Central memory CD8-positive, alpha-beta T cell (primary cell): ENCODE measurements around the gene S100A11.
A peak's percentile ranks its signal among the peaks of the same experiment; 100 is the strongest.

Experiments
- ATAC-seq: fragments of 150-1000 bp; cut with Tn5 transposase; replicated peaks from 2 replicates; pipeline ENCODE4 v1.10.0; 2022; ENCODE audit warnings: mild to moderate bottlenecking, moderate FRiP score, moderate number of reproducible peaks; ENCODE audit not compliant: poor library complexity, severe bottlenecking; ENCODE audit errors: extremely low read depth
- DNase-seq, 2 donors: peaks; one replicate each; pipeline ENCODE4 v3.0.0; 2021; ENCODE audit warnings: low spot score in 2 of 2
- H3K27ac Mint-ChIP-seq: one replicate; pipeline ENCODE4 v1.8.0; 2022; ENCODE audit warnings: low read depth, mild to moderate bottlenecking, moderate library complexity, mixed read lengths
- H3K27me3 Mint-ChIP-seq: one replicate; pipeline ENCODE4 v1.8.0; 2022; ENCODE audit warnings: mixed read lengths
- H3K36me3 Mint-ChIP-seq: one replicate; pipeline ENCODE4 v1.8.0; 2022; ENCODE audit warnings: mild to moderate bottlenecking, moderate library complexity, mixed read lengths; ENCODE audit not compliant: insufficient read depth
- H3K4me1 Mint-ChIP-seq: one replicate; pipeline ENCODE4 v1.8.0; 2022; ENCODE audit warnings: mixed read lengths
- H3K4me3 Mint-ChIP-seq: one replicate; pipeline ENCODE4 v1.8.0; 2022; ENCODE audit warnings: mild to moderate bottlenecking, moderate library complexity, mixed read lengths
- H3K9me3 Mint-ChIP-seq: one replicate; pipeline ENCODE4 v1.8.0; 2022; ENCODE audit warnings: mixed read lengths

Gene S100A11

GRCh38 chr1:152013664-152014237 lies 23.1 kb downstream of the S100A11 start:
- DNase-seq (no peak), ATAC-seq (no peak)
- H3K4me1 Mint-ChIP-seq = peaks cover 5% of the 10 kb centered on the region
- H3K9me3 Mint-ChIP-seq = no peaks in the 10 kb centered on the region
- peaks cover 61% of the 10 kb centered on the region for H3K27me3 Mint-ChIP-seq
- no peak overlapping the region for H3K4me3 Mint-ChIP-seq
- no peak overlapping the region for H3K27ac Mint-ChIP-seq
- H3K36me3 Mint-ChIP-seq = no peaks in the 10 kb centered on the region

DNA sequence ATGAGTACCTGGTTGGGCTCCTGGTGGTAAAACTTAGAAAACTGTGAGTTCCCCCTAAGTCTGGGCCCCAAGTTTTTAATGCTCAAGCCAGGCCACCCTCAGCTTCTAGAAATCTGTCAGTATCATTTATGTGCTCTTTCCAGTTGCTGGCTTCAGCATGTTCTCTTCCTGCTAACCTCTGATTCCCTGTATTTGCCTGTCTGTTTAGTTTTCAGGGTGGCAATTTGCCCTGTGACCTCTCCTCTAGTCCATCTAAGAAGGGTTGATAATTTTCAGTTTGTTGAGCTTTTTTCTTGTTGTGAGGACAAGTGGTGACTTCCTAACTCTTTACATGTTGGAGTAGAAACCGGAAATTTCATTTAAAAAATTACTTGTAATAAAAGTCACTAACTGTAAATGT lies 27.1 kb downstream of the S100A11 start:
- ATAC-seq (no peak), DNase-seq (no peak)
- no peak overlapping the region for H3K27ac Mint-ChIP-seq
- H3K4me3 Mint-ChIP-seq = no peak overlapping the region
- peaks cover 40% of the 10 kb centered on the region for H3K27me3 Mint-ChIP-seq
- H3K4me1 Mint-ChIP-seq = peaks cover 5% of the 10 kb centered on the region
- no peaks in the 10 kb centered on the region for H3K36me3 Mint-ChIP-seq
- no peaks in the 10 kb centered on the region for H3K9me3 Mint-ChIP-seq

- no peak for ATAC-seq
- H3K27ac Mint-ChIP-seq = no peak overlapping the region
Measured at GRCh38 chr1:152007047-152007446, 29.8 kb downstream of the S100A11 start.

DNA sequence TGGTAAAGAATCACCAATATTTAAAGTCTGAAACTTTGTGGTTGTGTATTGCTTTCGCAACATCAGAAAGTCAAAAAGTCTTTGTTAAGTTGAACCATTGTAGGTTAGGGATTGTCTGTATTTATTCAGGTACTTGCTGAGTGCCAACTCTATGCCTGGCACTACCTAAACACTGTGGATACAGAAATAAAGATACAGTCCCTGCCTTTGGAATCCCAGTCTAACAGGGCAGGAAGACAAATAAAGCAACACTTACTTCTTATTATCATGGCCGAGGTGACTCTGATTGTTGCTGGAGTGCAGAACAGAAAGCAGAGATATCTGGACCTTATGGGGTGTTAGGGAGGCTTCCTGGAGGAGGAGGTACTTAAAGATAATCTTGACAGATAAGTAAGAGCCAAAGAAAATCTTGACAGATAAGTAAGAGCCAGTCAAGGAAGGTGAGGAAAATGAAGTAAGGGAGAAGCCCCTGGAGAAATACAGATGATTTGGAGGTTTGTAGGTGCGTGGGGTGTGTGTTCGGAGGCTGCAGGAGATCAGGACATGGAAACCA lies 31.4 kb downstream of the S100A11 start:
- Mint-ChIP-seq H3K36me3 (no peaks in the 10 kb centered on the region), H3K4me3 (no peak overlapping the region), H3K4me1 (no peaks in the 10 kb centered on the region), H3K27me3 (peaks cover 19% of the 10 kb centered on the region), H3K9me3 (no peaks in the 10 kb centered on the region), H3K27ac (no peak overlapping the region)
- DNase-seq = no peak
- no peak for ATAC-seq

More at GRCh38 chr1:152007047-152007446, 29.8 kb downstream of the S100A11 start:
- no peaks in the 10 kb centered on the region for H3K9me3 Mint-ChIP-seq
- no peak for DNase-seq
- no peaks in the 10 kb centered on the region for H3K36me3 Mint-ChIP-seq
- H3K27me3 Mint-ChIP-seq = peaks cover 19% of the 10 kb centered on the region
- no peaks in the 10 kb centered on the region for H3K4me1 Mint-ChIP-seq
- no peak overlapping the region for H3K4me3 Mint-ChIP-seq

DNA sequence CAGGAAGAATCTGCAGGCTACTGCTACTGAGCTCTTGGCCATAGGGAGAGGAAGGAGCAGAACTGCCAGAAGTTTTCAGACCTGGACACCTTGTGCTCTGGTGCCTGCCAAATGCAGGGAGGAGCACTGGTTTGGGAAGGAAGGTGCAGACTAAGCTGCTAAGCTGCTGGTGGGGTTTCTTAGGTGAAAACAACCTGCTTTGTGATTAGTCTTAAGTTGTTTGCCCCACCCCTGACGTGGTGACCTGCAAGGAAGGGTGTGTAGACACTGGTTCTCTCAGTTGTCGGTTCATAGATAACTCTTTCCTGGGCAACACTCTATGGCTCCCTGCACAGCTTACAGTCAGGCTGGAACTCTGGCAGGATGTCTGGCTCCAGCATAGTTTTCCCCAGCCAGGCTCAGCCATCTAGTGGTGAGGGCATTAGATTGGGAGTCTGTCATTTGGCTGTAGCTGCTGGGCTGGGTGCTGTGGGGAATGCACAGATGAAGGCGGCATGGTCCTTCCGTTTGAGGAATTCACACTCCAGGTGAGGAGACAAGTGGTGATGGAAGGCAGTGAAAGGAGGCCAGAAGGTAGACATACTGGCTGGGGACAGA lies 32.9 kb downstream of the S100A11 start:
- Mint-ChIP-seq H3K27me3 (peaks cover 10% of the 10 kb centered on the region), H3K4me3 (no peak overlapping the region), H3K9me3 (no peaks in the 10 kb centered on the region), H3K4me1 (no peaks in the 10 kb centered on the region), H3K36me3 (no peaks in the 10 kb centered on the region), H3K27ac (no peak overlapping the region)
- DNase-seq (no peak), ATAC-seq (no peak)

DNA sequence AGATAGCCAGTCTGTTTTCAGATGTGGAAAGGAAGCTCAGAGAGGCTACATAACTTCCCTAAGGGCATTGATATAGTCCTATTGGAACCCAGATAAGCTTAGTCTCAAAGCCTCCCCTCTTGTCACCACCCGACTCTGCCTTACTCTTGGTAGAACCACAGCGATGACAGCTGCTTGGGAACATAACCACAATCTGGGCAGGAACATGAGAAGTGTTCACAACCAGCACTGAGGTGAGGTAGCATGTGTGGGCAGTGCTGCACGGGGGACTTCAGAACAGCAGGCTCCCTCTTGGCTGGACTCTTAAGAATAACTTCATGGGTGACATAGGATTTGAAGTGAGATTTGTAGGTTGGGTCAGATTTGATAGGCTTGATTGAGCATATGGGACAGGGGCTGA lies 33.8 kb downstream of the S100A11 start:
- ATAC-seq (no peak), DNase-seq (no peak)
- Mint-ChIP-seq H3K9me3 (no peaks in the 10 kb centered on the region), H3K27ac (no peak overlapping the region), H3K4me3 (no peak overlapping the region), H3K4me1 (no peaks in the 10 kb centered on the region), H3K27me3 (peaks cover under 1% of the 10 kb centered on the region), H3K36me3 (no peaks in the 10 kb centered on the region)

GRCh38 chr1:152001631-152002584 lies 34.9 kb downstream of the S100A11 start:
- Mint-ChIP-seq H3K4me3 (no peak overlapping the region), H3K27me3 (no peaks in the 10 kb centered on the region), H3K4me1 (no peaks in the 10 kb centered on the region), H3K36me3 (no peaks in the 10 kb centered on the region), H3K27ac (no peak overlapping the region), H3K9me3 (no peaks in the 10 kb centered on the region)
- DNase-seq (peak; percentile 64 to 69), ATAC-seq (peak; percentile 65)

GRCh38 chr1:152000964-152001630 lies 35.7 kb downstream of the S100A11 start:
- Mint-ChIP-seq H3K9me3 (no peaks in the 10 kb centered on the region), H3K4me3 (no peak overlapping the region), H3K27me3 (no peaks in the 10 kb centered on the region), H3K27ac (no peak overlapping the region), H3K4me1 (no peaks in the 10 kb centered on the region), H3K36me3 (no peaks in the 10 kb centered on the region)
- DNase-seq (no peak), ATAC-seq (no peak)

- no peak overlapping the region for H3K4me3 Mint-ChIP-seq
- no peaks in the 10 kb centered on the region for H3K9me3 Mint-ChIP-seq
- no peak overlapping the region for H3K27ac Mint-ChIP-seq
- ATAC-seq (no peak), DNase-seq (no peak)
- peaks cover 6% of the 10 kb centered on the region for H3K36me3 Mint-ChIP-seq
- no peaks in the 10 kb centered on the region for H3K27me3 Mint-ChIP-seq
- peaks cover 12% of the 10 kb centered on the region for H3K4me1 Mint-ChIP-seq
Measured at GRCh38 chr1:151998611-151999362, 38.0 kb downstream of the S100A11 start.

- peaks cover 22% of the 10 kb centered on the region for H3K4me1 Mint-ChIP-seq
- no peaks in the 10 kb centered on the region for H3K27me3 Mint-ChIP-seq
- H3K36me3 Mint-ChIP-seq = peaks cover 14% of the 10 kb centered on the region
- DNase-seq (no peak), ATAC-seq (no peak)
- no peak overlapping the region for H3K4me3 Mint-ChIP-seq
- H3K27ac Mint-ChIP-seq = no peak overlapping the region
- no peaks in the 10 kb centered on the region for H3K9me3 Mint-ChIP-seq
Measured at GRCh38 chr1:151997284-151997570, 39.6 kb downstream of the S100A11 start.

DNA sequence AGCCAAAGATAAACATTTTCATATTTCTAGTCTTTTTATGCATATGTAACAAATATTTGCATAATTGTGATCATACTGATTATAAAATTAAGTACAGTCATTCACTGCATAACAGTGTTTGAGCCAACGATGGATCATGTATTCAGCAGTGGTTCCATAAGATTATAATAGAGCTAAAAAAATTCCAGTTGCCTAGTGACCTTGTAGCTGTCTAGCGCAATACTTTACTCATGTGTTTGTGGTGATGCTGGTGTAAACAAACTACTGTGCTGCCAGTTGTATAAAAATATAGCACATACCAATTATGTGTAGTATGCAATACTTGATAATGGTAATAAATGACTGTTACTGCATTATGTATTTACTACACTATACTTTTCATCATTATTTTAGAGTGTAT lies 41.0 kb downstream of the S100A11 start:
- H3K27ac Mint-ChIP-seq = no peak overlapping the region
- DNase-seq = no peak
- no peak overlapping the region for H3K4me3 Mint-ChIP-seq
- H3K4me1 Mint-ChIP-seq = peaks cover 36% of the 10 kb centered on the region
- no peaks in the 10 kb centered on the region for H3K27me3 Mint-ChIP-seq
- H3K36me3 Mint-ChIP-seq = peaks cover 17% of the 10 kb centered on the region
- no peaks in the 10 kb centered on the region for H3K9me3 Mint-ChIP-seq
- no peak for ATAC-seq

- Mint-ChIP-seq H3K9me3 (no peaks in the 10 kb centered on the region), H3K36me3 (peaks cover 19% of the 10 kb centered on the region), H3K27me3 (no peaks in the 10 kb centered on the region), H3K4me3 (peak overlapping the region; percentile 48), H3K4me1 (peaks cover 44% of the 10 kb centered on the region), H3K27ac (peak overlapping the region; percentile 97)
- ATAC-seq (no peak), DNase-seq (no peak)
Measured at GRCh38 chr1:151994956-151995355, 41.8 kb downstream of the S100A11 start.
